Kidney (tissue), 14 donors: ENCODE results near the gene SMC3. TPM values are rescaled to one million over a fixed set of nuclear protein-coding genes. Genes with fewer than 3 reads are reported as not detected.

Experiments
- DNase-seq, 5 donors: peaks; one replicate each; pipeline ENCODE4 v3.0.0-alpha.2; 2013 to 2020
- FAIRE-seq: peaks from 2 replicates; lab custom pipeline; 2012; peaks lifted over from hg19 to GRCh38; lab: Jason Lieb, UNC
- H3K27ac ChIP-seq, 2 donors: one replicate each; pipeline ENCODE4 v1.7.0; 2013; ENCODE audit warnings: low read depth in 2 of 2, low read length in 2 of 2, inconsistent platforms in 1 of 2
- H3K27me3 ChIP-seq: one replicate; pipeline ENCODE4 v1.7.1; 2013; ENCODE audit warnings: low read length, inconsistent platforms; ENCODE audit not compliant: control insufficient read depth, insufficient read depth
- H3K36me3 ChIP-seq, 3 donors: one replicate each; pipeline versions ENCODE4 v1.7.0 to v1.7.1; 2013; ENCODE audit warnings: low read length in 3 of 3, control low read depth in 1 of 3, inconsistent platforms in 1 of 3; ENCODE audit not compliant: insufficient read depth in 3 of 3, control insufficient read depth in 2 of 3
- H3K4me1 ChIP-seq, 3 donors: one replicate each; pipeline versions ENCODE4 v1.7.0 to v1.7.1; 2013; ENCODE audit warnings: low read length in 3 of 3, inconsistent platforms in 1 of 3, low read depth in 1 of 3; ENCODE audit not compliant: control insufficient read depth in 2 of 3, insufficient read depth in 2 of 3
- H3K4me3 ChIP-seq, 3 donors: one replicate each; pipeline versions ENCODE4 v1.7.0 to v1.8.1; 2013; ENCODE audit warnings: low read length in 3 of 3, control low read depth in 1 of 3, inconsistent platforms in 1 of 3
- H3K9ac ChIP-seq, 3 donors: one replicate each; pipeline versions ENCODE4 v1.7.0 to v1.7.1; 2013; ENCODE audit warnings: low read length in 3 of 3, control low read depth in 1 of 3, inconsistent platforms in 1 of 3
- H3K9me3 ChIP-seq, 3 donors: one replicate each; pipeline versions ENCODE4 v1.7.0 to v1.7.1; 2013; ENCODE audit warnings: low read length in 3 of 3, control low read depth in 1 of 3, inconsistent platforms in 1 of 3; ENCODE audit not compliant: control insufficient read depth in 2 of 3, insufficient read depth in 1 of 3
- intact Hi-C: fragments of 100-400 bp; cut with DNase I; formaldehyde crosslinking; loops from one replicate; pipeline ENCODE4 v1.11.1; 2022
- polyA plus RNA-seq: library from polyadenylated mRNA; stranded (reverse); fragments of 350-450 nt; fragmentation: Illumina TruSeq; extraction: RNeasy Lipid Tissue Mini Kit (QIAGEN cat#74804); gene quantifications from one replicate; pipeline ENCODE4 v1.2.3, GENCODE V29; 2014; ENCODE audit warnings: low read depth, low replicate concordance; ENCODE audit not compliant: insufficient read depth
- total RNA-seq: library from RNA; stranded (reverse); fragmentation: NEBNext Ultra II Directional; extraction: Animal tissue kit (Norgen Biotek cat#: 25700); gene quantifications from one replicate; pipeline ENCODE4 v1.2.1, GENCODE V29; 2021
- TF ChIP-seq, protein P1 (sequence below): IDR thresholded peaks from 3 replicates; pipeline ENCODE4 v1.5.1; 2012; ENCODE audit warnings: mild to moderate bottlenecking, moderate library complexity, borderline replicate concordance; ENCODE audit not compliant: insufficient read depth; ENCODE audit errors: extremely low read depth
- donor health status: control.
- donor health status: control.
- donor health status: control.
- donor health status: control.
- donor health status: control.
- donor health status: DM: yes; HTN: yes; CAD: no.
- donor health status: Normal renal cell carcinoma (clear cell type).

SMC3 gene
- total and polyA plus RNA-seq, 2 donors from 2014 or later: 13.9 to 29.6 TPM

DNA sequence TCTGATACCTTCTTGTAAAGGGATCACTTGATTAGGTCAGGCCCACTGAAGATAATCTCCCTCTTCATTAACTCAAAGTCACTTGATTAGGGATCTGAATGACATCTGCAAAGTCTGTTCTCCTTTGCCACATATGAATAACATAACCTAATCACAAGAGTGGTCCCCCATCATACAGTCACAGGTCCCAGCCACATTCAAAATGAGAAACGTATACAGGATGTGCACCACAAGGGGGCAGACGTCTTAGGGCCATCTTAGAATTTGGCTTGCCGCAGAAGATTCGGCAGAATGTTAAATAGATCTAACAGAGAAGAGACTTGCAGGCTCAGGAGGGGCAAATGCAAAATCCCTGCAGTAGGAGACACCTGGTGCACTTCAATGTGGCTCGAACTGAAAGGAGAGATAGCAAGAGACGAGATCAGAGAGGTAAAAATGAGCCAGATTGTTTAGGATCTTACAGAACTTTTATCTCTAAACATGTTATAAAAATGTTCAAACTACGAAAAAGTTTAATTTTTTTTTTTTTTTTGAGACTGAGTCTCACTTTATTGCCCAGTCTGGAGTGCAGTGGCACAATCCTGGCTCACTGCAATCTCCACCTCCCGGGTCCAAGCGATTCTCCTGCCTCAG, 10.4 kb upstream of the SMC3 start:
- H3K4me1 ChIP-seq: no peaks in the 10 kb centered on the region
- no peaks in the 10 kb centered on the region for H3K27me3 ChIP-seq
- intact Hi-C loops: no loop called here
- no peak overlapping the region for H3K4me3 ChIP-seq
- no peak overlapping the region for H3K27ac ChIP-seq
- FAIRE-seq (no peak), DNase-seq (peak in 2 of 5 donors; percentile 40 to 67)
- H3K9ac ChIP-seq: no peak overlapping the region
- no peaks in the 10 kb centered on the region for H3K36me3 ChIP-seq
- H3K9me3 ChIP-seq: no peaks in the 10 kb centered on the region
- TF ChIP-seq, protein P1, sequence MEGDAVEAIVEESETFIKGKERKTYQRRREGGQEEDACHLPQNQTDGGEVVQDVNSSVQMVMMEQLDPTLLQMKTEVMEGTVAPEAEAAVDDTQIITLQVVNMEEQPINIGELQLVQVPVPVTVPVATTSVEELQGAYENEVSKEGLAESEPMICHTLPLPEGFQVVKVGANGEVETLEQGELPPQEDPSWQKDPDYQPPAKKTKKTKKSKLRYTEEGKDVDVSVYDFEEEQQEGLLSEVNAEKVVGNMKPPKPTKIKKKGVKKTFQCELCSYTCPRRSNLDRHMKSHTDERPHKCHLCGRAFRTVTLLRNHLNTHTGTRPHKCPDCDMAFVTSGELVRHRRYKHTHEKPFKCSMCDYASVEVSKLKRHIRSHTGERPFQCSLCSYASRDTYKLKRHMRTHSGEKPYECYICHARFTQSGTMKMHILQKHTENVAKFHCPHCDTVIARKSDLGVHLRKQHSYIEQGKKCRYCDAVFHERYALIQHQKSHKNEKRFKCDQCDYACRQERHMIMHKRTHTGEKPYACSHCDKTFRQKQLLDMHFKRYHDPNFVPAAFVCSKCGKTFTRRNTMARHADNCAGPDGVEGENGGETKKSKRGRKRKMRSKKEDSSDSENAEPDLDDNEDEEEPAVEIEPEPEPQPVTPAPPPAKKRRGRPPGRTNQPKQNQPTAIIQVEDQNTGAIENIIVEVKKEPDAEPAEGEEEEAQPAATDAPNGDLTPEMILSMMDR: peak; percentile 18

DNA sequence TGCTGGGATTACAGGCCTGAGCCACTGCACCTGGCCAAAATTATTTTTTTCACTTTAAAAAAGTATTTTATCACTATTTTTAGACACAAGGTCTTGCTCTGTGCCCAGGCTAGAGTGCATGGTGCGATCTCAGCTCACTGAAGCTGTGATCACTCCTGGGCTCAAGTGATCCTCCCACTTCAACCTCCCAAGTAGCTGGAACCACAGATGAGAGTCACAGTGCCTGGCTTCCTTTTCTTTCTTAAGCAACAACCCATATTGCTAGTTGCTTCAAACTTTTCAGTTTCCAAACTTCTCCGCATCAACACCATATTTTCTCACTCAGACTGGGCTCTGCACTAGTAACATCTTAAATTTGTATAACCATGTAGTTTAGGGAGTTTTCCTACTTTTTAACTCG, 9.5 kb upstream of the SMC3 start:
- H3K4me3 ChIP-seq: no peak overlapping the region
- H3K27ac ChIP-seq: no peak overlapping the region
- FAIRE-seq: no peak
- H3K27me3 ChIP-seq: no peaks in the 10 kb centered on the region
- H3K4me1 ChIP-seq: no peaks in the 10 kb centered on the region
- intact Hi-C loops: no loop called here
- TF ChIP-seq, protein P1: no peak
- DNase-seq: no peak
- H3K9me3 ChIP-seq: no peaks in the 10 kb centered on the region
- no peaks in the 10 kb centered on the region for H3K36me3 ChIP-seq
- H3K9ac ChIP-seq: no peak overlapping the region

DNA sequence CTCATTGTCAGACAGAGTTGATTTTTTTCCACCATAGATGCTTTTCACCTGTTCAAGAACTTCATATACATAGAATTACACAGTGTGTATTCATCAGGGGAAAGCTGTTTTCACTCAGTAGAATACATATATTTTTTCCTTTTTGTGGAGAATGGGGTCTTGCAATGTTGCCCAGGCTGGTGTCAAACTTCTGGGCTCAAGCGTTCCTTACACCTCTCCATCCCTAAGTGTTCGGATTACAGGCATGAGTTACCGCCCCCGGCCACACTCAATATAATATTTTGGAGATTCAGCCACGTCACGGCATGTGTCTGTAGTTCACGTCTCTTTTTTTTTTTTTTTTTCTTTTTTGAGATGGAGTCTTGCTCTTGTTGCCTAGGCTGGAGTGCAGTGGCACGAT, 7.5 kb upstream of the SMC3 start:
- intact Hi-C loops: no loop called here
- Histone ChIP-seq H3K4me1 (no peaks in the 10 kb centered on the region), H3K9me3 (no peaks in the 10 kb centered on the region), H3K27me3 (no peaks in the 10 kb centered on the region), H3K27ac (no peak overlapping the region), H3K36me3 (no peaks in the 10 kb centered on the region), H3K4me3 (no peak overlapping the region), H3K9ac (no peak overlapping the region)
- FAIRE-seq (no peak), DNase-seq (no peak)
- TF ChIP-seq, protein P1: no peak

DNA sequence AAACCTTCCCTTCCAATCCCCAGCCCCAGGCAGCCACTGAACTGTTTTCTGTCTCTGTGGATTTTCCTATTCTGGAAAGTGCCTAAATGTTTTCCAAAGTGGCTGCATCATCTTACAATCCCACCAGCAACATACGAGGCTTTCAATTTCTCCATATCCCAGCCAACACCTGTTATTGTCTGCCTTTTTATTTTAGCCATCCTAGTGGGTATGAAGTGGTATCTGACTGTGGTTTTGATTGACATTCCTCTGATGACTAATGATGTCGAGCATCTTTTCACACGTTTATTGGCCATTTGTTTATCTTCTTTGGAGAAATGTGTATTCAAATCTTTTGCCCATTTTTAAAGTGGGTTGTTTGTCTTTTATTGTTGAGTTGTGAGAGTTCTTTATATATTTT, 6.2 kb upstream of the SMC3 start:
- H3K36me3 ChIP-seq: no peaks in the 10 kb centered on the region
- no peak overlapping the region for H3K27ac ChIP-seq
- no peaks in the 10 kb centered on the region for H3K4me1 ChIP-seq
- no peak overlapping the region for H3K4me3 ChIP-seq
- no peaks in the 10 kb centered on the region for H3K9me3 ChIP-seq
- FAIRE-seq (no peak), DNase-seq (no peak)
- intact Hi-C loops: no loop called here
- H3K9ac ChIP-seq: no peak overlapping the region
- H3K27me3 ChIP-seq: no peaks in the 10 kb centered on the region
- TF ChIP-seq, protein P1: no peak
